Endothelial cell (in vitro differentiated cells): Measurements from ENCODE around the gene KCNK18. TPM values are rescaled to one million over a fixed set of nuclear protein-coding genes. Genes with fewer than 3 reads are reported as not detected.
A peak's percentile ranks its signal among the peaks of the same experiment; 100 is the strongest.

Experiments
- DNase-seq: peaks from one replicate; pipeline ENCODE4 v3.0.0; 2021; ENCODE audit warnings: low spot score
- H3K27ac Mint-ChIP-seq: one replicate; pipeline ENCODE4 v1.8.0; 2021; ENCODE audit warnings: mixed read lengths, inconsistent platforms; ENCODE audit not compliant: unreplicated experiment
- H3K27me3 Mint-ChIP-seq: one replicate; pipeline ENCODE4 v1.8.0; 2021; ENCODE audit warnings: mild to moderate bottlenecking, moderate library complexity, mixed read lengths, inconsistent platforms; ENCODE audit not compliant: unreplicated experiment
- H3K36me3 Mint-ChIP-seq: one replicate; pipeline ENCODE4 v1.8.0; 2021; ENCODE audit warnings: mild to moderate bottlenecking, low read depth, mixed read lengths, inconsistent platforms; ENCODE audit not compliant: unreplicated experiment
- H3K4me1 Mint-ChIP-seq: one replicate; pipeline ENCODE4 v1.8.0; 2021; ENCODE audit warnings: mild to moderate bottlenecking, mixed read lengths, inconsistent platforms; ENCODE audit not compliant: unreplicated experiment
- H3K4me3 Mint-ChIP-seq: one replicate; pipeline ENCODE4 v1.8.0; 2021; ENCODE audit warnings: mild to moderate bottlenecking, mixed read lengths, inconsistent platforms; ENCODE audit not compliant: unreplicated experiment
- H3K9me3 Mint-ChIP-seq: one replicate; pipeline ENCODE4 v1.8.0; 2021; ENCODE audit warnings: mixed read lengths, inconsistent platforms; ENCODE audit not compliant: unreplicated experiment
- total RNA-seq: library from RNA; stranded (reverse); fragmentation: NEBNext Ultra II Directional; extraction: Animal tissue kit (Norgen Biotek cat#: 25700); gene quantifications from one replicate; pipeline ENCODE4 v1.2.1, GENCODE V29; 2021; ENCODE audit not compliant: unreplicated experiment
- TF ChIP-seq, protein P1 (sequence below): fragments of 200-600 bp; sonication (generic); IDR thresholded peaks from one replicate; pipeline ENCODE4 v1.5.0; 2021; ENCODE audit warnings: antibody characterized with exemption; ENCODE audit not compliant: unreplicated experiment

The KCNK18 gene
- total RNA-seq, 1 donor from 2014 or later = 0.31 TPM

DNA sequence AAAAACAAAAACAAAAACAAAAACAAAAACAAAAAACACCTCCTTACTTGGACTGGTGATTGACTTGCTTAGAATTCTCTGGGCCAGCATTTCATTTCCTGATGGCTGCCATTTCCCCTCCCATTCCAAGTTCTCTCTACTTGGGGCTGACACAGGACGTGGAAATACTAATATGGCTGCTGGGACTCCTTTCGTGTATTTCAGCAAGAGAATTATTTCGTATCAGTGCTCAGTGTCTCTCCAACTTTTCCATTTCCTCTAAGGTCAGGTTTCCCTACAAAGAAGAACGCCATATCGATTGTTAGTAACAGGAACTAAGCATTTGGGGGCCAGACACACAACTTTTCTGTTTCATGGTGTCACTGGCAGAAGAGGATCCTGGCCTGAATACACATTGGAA is 36.7 kb upstream of the KCNK18 start:
- Mint-ChIP-seq H3K9me3 (no peaks in the 10 kb centered on the region), H3K27me3 (peaks cover 5% of the 10 kb centered on the region), H3K27ac (peak overlapping the region; percentile 92), H3K4me3 (peak overlapping the region; percentile 7), H3K4me1 (peaks cover 57% of the 10 kb centered on the region), H3K36me3 (no peaks in the 10 kb centered on the region)
- TF ChIP-seq, protein P1, sequence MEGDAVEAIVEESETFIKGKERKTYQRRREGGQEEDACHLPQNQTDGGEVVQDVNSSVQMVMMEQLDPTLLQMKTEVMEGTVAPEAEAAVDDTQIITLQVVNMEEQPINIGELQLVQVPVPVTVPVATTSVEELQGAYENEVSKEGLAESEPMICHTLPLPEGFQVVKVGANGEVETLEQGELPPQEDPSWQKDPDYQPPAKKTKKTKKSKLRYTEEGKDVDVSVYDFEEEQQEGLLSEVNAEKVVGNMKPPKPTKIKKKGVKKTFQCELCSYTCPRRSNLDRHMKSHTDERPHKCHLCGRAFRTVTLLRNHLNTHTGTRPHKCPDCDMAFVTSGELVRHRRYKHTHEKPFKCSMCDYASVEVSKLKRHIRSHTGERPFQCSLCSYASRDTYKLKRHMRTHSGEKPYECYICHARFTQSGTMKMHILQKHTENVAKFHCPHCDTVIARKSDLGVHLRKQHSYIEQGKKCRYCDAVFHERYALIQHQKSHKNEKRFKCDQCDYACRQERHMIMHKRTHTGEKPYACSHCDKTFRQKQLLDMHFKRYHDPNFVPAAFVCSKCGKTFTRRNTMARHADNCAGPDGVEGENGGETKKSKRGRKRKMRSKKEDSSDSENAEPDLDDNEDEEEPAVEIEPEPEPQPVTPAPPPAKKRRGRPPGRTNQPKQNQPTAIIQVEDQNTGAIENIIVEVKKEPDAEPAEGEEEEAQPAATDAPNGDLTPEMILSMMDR = no peak
- DNase-seq = no peak

DNA sequence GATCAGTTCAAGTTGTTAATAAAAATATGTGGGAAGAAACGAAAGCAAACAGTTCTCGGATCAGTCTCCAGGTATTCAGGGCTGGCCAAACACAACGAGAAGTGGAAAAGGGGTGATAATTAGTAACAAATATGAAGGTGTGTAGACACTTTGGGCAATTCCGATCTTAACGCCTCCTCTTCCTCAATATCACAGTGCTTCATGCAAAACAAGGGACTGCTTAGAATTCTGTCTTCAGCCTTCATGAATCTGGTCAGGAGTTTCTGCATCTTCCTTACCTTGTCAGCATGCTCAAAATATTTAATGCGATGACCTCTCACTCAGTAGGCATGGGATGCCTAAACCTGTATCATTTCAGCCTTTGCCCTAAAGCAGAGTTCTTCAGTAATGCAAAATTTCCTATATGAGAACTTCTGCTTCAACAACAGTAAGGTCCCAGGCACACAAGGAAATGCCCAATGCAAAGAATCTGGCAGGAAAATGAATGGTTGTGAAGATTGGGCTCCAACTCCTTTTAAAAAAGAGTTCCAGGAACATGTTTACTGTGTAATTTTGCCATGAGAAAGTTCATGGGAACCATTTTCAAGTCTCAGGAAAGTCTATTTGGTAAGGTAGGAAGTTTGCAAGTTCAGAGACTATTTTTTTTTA is 35.8 kb upstream of the KCNK18 start:
- Mint-ChIP-seq H3K36me3 (no peaks in the 10 kb centered on the region), H3K27ac (peak overlapping the region; percentile 10), H3K9me3 (no peaks in the 10 kb centered on the region), H3K4me1 (peaks cover 60% of the 10 kb centered on the region), H3K4me3 (peak overlapping the region; percentile 82), H3K27me3 (peaks cover 8% of the 10 kb centered on the region)
- DNase-seq = no peak
- TF ChIP-seq, protein P1 = no peak

DNA sequence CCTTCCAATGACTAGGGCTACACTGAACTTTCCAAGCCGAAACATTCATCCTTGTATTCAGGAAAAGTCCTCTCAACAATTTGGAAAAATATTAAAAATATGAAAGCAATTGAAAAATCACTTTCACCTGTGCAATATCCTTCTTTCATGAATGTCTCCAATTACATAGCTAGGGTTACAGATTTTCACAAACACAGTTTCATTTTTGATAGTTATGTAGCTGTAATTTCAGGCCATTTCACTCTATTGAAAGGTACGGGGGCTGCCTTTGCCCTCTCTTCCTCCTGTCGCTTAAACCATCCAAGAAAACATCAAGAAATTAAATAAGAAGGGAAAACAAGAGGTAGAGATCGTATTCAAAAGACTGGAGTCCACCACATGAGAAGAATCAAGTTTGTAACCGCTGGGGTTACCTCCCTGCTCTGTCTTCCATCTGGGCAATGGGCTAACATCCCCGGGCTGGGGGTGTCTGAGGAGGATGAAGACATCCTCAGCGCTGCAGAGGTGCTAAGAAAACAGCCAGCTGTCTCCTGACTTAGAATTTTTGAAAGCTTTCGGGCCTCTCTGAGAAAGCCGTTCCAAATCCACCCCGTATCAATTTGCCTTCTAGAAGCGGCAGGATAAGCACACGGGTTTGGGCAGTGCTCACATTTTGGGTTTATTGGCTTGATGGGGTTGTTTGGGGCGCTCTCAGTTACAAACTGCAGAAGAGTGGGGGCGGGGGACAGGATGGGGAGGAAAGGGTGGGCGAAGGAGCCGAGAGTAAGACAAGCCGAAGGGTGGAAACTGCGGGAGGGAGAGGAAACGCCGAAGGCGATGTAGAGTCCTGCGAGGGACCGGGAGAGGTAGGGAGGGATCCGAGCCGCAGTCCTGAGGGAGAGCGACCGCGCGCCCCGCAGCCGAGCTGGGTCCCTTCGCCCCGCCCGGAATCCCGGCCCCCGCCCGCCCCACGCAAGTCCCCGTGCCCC is 34.9 kb upstream of the KCNK18 start:
- Mint-ChIP-seq H3K4me1 (peaks cover 58% of the 10 kb centered on the region), H3K9me3 (no peaks in the 10 kb centered on the region), H3K4me3 (peak overlapping the region; percentile 94), H3K27me3 (peaks cover 14% of the 10 kb centered on the region), H3K27ac (peak overlapping the region; percentile 82), H3K36me3 (no peaks in the 10 kb centered on the region)
- no peak for DNase-seq
- TF ChIP-seq, protein P1 = no peak

DNA sequence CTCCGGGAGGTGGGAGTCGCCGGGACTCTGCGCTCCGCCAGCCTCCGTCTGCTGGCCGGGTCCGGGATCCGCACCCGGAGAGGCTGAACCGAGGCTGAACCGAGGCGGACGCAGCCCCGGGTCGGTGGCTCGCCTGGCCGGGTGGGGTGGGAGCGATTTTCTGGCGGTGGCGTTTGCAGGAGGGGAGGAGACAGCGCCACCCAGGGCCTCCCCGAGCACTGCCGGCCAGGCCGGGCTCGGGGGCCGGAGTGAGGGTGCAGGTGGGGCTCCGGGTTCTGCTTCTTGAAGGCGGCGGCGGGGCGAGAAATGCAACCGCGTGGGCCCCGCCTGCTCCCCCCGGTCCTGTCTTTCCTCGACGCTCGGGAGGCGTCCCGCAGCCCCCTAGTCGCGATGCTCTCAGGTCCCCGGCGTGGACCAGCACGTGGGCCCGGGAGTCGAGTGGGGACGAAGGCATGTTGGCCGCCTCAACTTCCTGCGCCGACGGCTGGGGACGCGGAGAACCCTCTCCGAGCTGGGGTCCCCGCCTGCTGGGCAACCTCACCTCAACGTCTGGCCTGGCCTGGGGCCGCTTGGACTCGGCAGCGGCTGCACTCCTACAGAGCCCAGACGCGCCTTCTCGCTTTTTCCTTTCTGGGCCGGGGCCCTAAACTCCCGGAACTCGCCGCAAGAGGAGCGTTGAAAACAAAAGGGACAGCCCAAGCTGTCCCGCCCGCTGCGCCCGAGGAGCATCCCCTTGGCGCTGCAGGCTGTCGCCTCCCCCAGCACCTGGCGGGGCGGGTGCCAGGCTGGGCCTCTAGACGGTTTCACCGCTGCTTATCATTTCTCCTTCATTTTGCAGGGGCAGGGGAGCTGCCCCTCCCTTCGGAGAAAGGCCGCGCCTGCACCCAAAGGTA is 34.0 kb upstream of the KCNK18 start:
- H3K36me3 Mint-ChIP-seq = no peaks in the 10 kb centered on the region
- H3K4me3 Mint-ChIP-seq = peak overlapping the region; percentile 77
- peaks cover 58% of the 10 kb centered on the region for H3K4me1 Mint-ChIP-seq
- TF ChIP-seq, protein P1 = peak; percentile 44
- peaks cover 15% of the 10 kb centered on the region for H3K27me3 Mint-ChIP-seq
- H3K27ac Mint-ChIP-seq = no peak overlapping the region
- DNase-seq = peak; percentile 74
- no peaks in the 10 kb centered on the region for H3K9me3 Mint-ChIP-seq
